Peyer's patch (tissue), 4 donors: ENCODE data around the gene RNPEP.

Experiments used
- POLR2A ChIP-seq, 2 donors: fragments of 450-650 bp; IDR thresholded peaks; one replicate each; pipeline ENCODE4 v1.5.1; 2017; ENCODE audit warnings: antibody characterized with exemption in 2 of 2, mild to moderate bottlenecking in 2 of 2, moderate library complexity in 2 of 2
- TF ChIP-seq, protein P1 (sequence below), 6 experiments: fragments of 450-650 bp in 4 of 6; fragments of 200-600 bp in 2 of 6; sonication (generic) in 1 of 6; IDR thresholded peaks; one replicate each; pipeline ENCODE4 v1.5.1; 2017 to 2019; ENCODE audit warnings: antibody characterized with exemption in 6 of 6, mild to moderate bottlenecking in 3 of 6, moderate library complexity in 1 of 6

DNA sequence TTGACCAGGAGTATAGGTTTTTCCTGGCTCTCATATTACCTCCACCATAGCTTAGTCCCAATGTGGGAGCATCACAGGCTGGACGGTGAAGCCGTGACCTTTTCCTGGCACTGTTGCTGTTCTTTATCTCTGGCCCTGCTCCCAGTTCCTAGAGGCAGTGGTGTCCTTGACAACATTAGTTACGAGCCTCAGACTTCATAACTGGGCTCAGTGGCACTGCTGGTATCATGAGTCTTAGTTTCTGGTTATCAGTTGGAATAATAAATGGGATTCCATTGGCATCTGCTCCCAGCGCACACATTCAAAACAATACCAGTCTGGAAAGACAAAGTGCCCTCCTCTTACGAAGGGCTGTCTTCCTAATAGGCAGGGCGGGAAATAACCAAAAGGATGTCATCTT lies 8.0 kb downstream of the RNPEP start:
- TF ChIP-seq, protein P1, sequence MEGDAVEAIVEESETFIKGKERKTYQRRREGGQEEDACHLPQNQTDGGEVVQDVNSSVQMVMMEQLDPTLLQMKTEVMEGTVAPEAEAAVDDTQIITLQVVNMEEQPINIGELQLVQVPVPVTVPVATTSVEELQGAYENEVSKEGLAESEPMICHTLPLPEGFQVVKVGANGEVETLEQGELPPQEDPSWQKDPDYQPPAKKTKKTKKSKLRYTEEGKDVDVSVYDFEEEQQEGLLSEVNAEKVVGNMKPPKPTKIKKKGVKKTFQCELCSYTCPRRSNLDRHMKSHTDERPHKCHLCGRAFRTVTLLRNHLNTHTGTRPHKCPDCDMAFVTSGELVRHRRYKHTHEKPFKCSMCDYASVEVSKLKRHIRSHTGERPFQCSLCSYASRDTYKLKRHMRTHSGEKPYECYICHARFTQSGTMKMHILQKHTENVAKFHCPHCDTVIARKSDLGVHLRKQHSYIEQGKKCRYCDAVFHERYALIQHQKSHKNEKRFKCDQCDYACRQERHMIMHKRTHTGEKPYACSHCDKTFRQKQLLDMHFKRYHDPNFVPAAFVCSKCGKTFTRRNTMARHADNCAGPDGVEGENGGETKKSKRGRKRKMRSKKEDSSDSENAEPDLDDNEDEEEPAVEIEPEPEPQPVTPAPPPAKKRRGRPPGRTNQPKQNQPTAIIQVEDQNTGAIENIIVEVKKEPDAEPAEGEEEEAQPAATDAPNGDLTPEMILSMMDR (IDR thresholded peaks at IDR 0.05) = no peak
- TF ChIP-seq POLR2A (IDR thresholded peaks at IDR 0.05) = no peak
